GM12864 (cell line): Measurements from ENCODE around the gene CD3G.

Source experiments
- DNase-seq: peaks from one replicate; pipeline ENCODE4 v3.0.0-alpha.2; 2011; ENCODE audit warnings: low read depth
- H3K4me3 ChIP-seq: 2 replicates; pipeline ENCODE4 v1.5.1; 2011; ENCODE audit warnings: mild to moderate bottlenecking, low read depth, low read length, control low read depth
- CTCF ChIP-seq: IDR thresholded peaks from 2 replicates; pipeline ENCODE4 v1.5.1; 2011; ENCODE audit warnings: low read depth, mild to moderate bottlenecking, moderate library complexity, low read length, control low read depth, inconsistent platforms; ENCODE audit errors: missing control alignments

The CD3G gene

GRCh38 chr11:118370774-118371173, 26.6 kb downstream of the CD3G start:
- no peak for DNase-seq
- no peak for TF ChIP-seq CTCF
- H3K4me3 ChIP-seq, result no peak overlapping the region

- DNase-seq, result no peak
- TF ChIP-seq CTCF, result no peak
- H3K4me3 ChIP-seq, result no peak overlapping the region
These were observed 29.1 kb downstream of the CD3G start for GRCh38 chr11:118373263-118373662.

GRCh38 chr11:118373871-118374270, 29.7 kb downstream of the CD3G start:
- DNase-seq, result no peak
- H3K4me3 ChIP-seq, result no peak overlapping the region
- no peak for TF ChIP-seq CTCF

- no peak for DNase-seq
- no peak overlapping the region for H3K4me3 ChIP-seq
- TF ChIP-seq CTCF, result no peak
These were observed 30.6 kb downstream of the CD3G start for GRCh38 chr11:118374729-118375128.

GRCh38 chr11:118375978-118376377, 31.8 kb downstream of the CD3G start:
- TF ChIP-seq CTCF, result no peak
- no peak for DNase-seq

GRCh38 chr11:118379497-118379896, 35.4 kb downstream of the CD3G start:
- TF ChIP-seq CTCF, result no peak
- no peak for DNase-seq
- no peak overlapping the region for H3K4me3 ChIP-seq

More at GRCh38 chr11:118375978-118376377, 31.8 kb downstream of the CD3G start:
- no peak overlapping the region for H3K4me3 ChIP-seq

- no peak for TF ChIP-seq CTCF
- H3K4me3 ChIP-seq, result no peak overlapping the region
- no peak for DNase-seq
These were observed 36.4 kb downstream of the CD3G start for GRCh38 chr11:118380571-118380970.
